CD8-positive, alpha-beta memory T cell (primary cell): ENCODE results near the gene RFTN1. TPM values are rescaled to one million over a fixed set of nuclear protein-coding genes. Genes with fewer than 3 reads are reported as not detected.
A peak's percentile ranks its signal among the peaks of the same experiment; 100 is the strongest.

Experiments used
- CTCF ChIA-PET: fragments of 350-600 bp; sonication (Branson Sonifier 250); formaldehyde crosslinking; loops from one replicate; lab custom pipeline; 2021; ENCODE audit warnings: antibody characterized with exemption; lab: Charles Lee
- POLR2A ChIA-PET: fragments of 350-600 bp; sonication (Branson Sonifier 250); formaldehyde crosslinking; loops from one replicate; lab custom pipeline; 2021; ENCODE audit warnings: antibody characterized with exemption; lab: Charles Lee
- DNase-seq, 5 donors: peaks; one replicate each; pipeline versions ENCODE4 v3.0.0 to v3.0.0-alpha.2; 2020 to 2022; ENCODE audit warnings: mixed read lengths in 1 of 5
- H3K27ac ChIP-seq: one replicate; pipeline ENCODE4 v1.7.0; 2013; ENCODE audit warnings: low read depth, mild to moderate bottlenecking, low read length, moderate library complexity
- H3K27me3 ChIP-seq: 2 replicates; pipeline ENCODE4 v1.7.0; 2013; ENCODE audit warnings: low read length, mild to moderate bottlenecking; ENCODE audit not compliant: insufficient read depth, poor library complexity, severe bottlenecking
- H3K36me3 ChIP-seq: 2 replicates; pipeline ENCODE4 v1.7.0; 2013; ENCODE audit warnings: mild to moderate bottlenecking, low read length, moderate library complexity; ENCODE audit not compliant: insufficient read depth
- H3K4me1 ChIP-seq: 2 replicates; pipeline ENCODE4 v1.7.0; 2013; ENCODE audit warnings: mild to moderate bottlenecking, low read length, moderate library complexity; ENCODE audit not compliant: insufficient read depth
- H3K4me3 ChIP-seq: 2 replicates; pipeline ENCODE4 v1.7.0; 2013; ENCODE audit warnings: mild to moderate bottlenecking, low read length
- H3K9me3 ChIP-seq: 2 replicates; pipeline ENCODE4 v1.7.0; 2013; ENCODE audit warnings: mild to moderate bottlenecking, low read length
- H3K27ac Mint-ChIP-seq, 8 donors: one replicate each; pipeline ENCODE4 v1.8.0; 2020 to 2021; ENCODE audit warnings: mixed read lengths in 8 of 8, mild to moderate bottlenecking in 6 of 8, inconsistent platforms in 3 of 8, moderate library complexity in 3 of 8
- H3K27me3 Mint-ChIP-seq, 2 donors: one replicate each; pipeline ENCODE4 v1.8.0; 2020 to 2021; ENCODE audit warnings: mixed read lengths in 2 of 2, mild to moderate bottlenecking in 1 of 2, moderate library complexity in 1 of 2
- H3K36me3 Mint-ChIP-seq, 3 donors: one replicate each; pipeline ENCODE4 v1.8.0; 2020 to 2021; ENCODE audit warnings: mixed read lengths in 3 of 3, inconsistent platforms in 1 of 3, mild to moderate bottlenecking in 1 of 3
- H3K4me1 Mint-ChIP-seq, 3 donors: one replicate each; pipeline ENCODE4 v1.8.0; 2020 to 2021; ENCODE audit warnings: mixed read lengths in 3 of 3, inconsistent platforms in 1 of 3, mild to moderate bottlenecking in 1 of 3
- H3K4me3 Mint-ChIP-seq, 7 donors: one replicate each; pipeline ENCODE4 v1.8.0; 2020 to 2021; ENCODE audit warnings: mixed read lengths in 7 of 7, mild to moderate bottlenecking in 6 of 7, moderate library complexity in 4 of 7, inconsistent platforms in 2 of 7
- H3K9me3 Mint-ChIP-seq, 5 donors: one replicate each; pipeline ENCODE4 v1.8.0; 2020 to 2022; ENCODE audit warnings: mixed read lengths in 5 of 5, mild to moderate bottlenecking in 3 of 5, moderate library complexity in 2 of 5, inconsistent platforms in 1 of 5
- polyA plus RNA-seq: library from polyadenylated mRNA; unstranded; fragments of 300-500 nt; fragmentation: Illumina TruSeq; gene quantifications from one replicate; pipeline ENCODE4 v1.2.3, GENCODE V29; 2021
- total RNA-seq, 2 experiments: library from RNA; stranded (reverse); gene quantifications; one replicate each; pipeline ENCODE4 v1.2.3, GENCODE V29; 2021

Gene RFTN1
- total and polyA plus RNA-seq, 3 experiments from 2014 or later: 87.4 to 126 (median 125) TPM

DNA sequence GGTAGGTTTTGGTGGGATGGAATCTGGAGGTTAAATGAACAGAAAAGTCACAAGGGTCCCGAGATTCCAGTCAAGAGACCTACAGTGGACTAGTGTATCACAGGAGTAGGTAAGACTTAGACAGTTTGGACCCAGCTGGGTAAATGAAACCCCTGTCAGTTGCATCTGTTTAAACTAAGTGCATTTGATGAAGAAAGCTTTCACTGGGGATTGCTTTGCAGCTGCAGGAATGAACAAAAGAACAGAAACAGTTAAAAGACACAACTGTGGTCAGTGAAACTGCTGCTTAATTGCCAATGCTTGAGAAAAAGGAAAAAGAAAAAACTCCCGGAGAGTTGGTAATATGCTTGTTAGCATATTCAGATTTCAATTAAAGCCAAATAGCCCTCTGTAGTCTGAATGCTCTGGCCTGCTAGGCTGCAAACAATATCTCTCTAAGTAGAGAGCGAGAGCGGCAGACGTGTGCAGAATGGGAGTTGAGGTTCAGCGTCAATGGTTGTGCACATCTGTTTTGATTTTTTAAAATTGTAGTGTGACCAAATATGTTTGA is 211.3 kb downstream of the RFTN1 start:
- H3K4me1 ChIP-seq: peaks cover 99% of the 10 kb centered on the region
- H3K4me1 Mint-ChIP-seq: peaks cover 93 to 99% (median 98%) of the 10 kb centered on the region in 3 donors
- ChIA-PET POLR2A (interaction anchor here (0.5 to 2.6 kb wide), 5 partner anchors 10 to 239 kb away, joined by 5 to 17 read pairs (median 12); no protein-coding TSS in a partner anchor), CTCF (interaction anchor here (6.1 to 6.8 kb wide), 3 partner anchors 12 to 18 kb away, joined by 48 to 77 read pairs (median 57); no protein-coding TSS in a partner anchor)
- H3K36me3 Mint-ChIP-seq: peaks cover 28 to 78% (median 46%) of the 10 kb centered on the region in 3 donors
- no peaks in the 10 kb centered on the region for H3K9me3 ChIP-seq
- H3K27me3 ChIP-seq: no peaks in the 10 kb centered on the region
- peaks cover 35% of the 10 kb centered on the region for H3K36me3 ChIP-seq
- H3K4me3 Mint-ChIP-seq: peak overlapping the region; percentile 84 to 93 (median 88)
- H3K4me3 ChIP-seq: peak overlapping the region; percentile 40
- no peak overlapping the region for H3K27ac ChIP-seq
- peak overlapping the region; percentile 86 to 98 (median 95) for H3K27ac Mint-ChIP-seq
- peaks cover 0 to 2% (median 0%) of the 10 kb centered on the region in 5 donors for H3K9me3 Mint-ChIP-seq
- no peak for DNase-seq
- H3K27me3 Mint-ChIP-seq: no peaks in the 10 kb centered on the region

DNA sequence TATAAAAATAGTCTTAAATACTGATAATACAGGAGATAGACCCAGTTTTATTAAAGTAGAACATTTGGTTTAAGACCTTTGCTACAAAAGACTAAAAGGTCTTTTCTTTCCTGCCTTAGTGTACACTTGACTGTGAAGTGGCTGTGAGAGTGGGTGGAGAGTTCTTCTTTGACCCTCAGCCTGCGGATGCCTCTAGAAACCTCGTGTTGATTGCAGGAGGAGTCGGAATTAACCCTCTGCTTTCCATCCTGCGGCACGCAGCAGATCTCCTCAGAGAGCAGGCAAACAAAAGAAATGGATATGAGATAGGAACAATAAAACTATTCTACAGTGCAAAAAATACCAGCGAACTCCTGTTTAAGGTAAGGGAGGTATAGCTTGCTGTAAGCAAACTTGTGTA is 212.0 kb downstream of the RFTN1 start:
- CTCF ChIA-PET: interaction anchor here (1.7 to 6.8 kb wide), 5 partner anchors 11 to 34 kb away, joined by 5 to 77 read pairs (median 48); no protein-coding TSS in a partner anchor
- no peaks in the 10 kb centered on the region for H3K27me3 ChIP-seq
- peaks cover 0 to 3% (median 0%) of the 10 kb centered on the region in 5 donors for H3K9me3 Mint-ChIP-seq
- H3K27ac Mint-ChIP-seq: peak overlapping the region; percentile 86 to 98 (median 95)
- H3K4me1 Mint-ChIP-seq: peaks cover 91 to 99% (median 98%) of the 10 kb centered on the region in 3 donors
- H3K36me3 Mint-ChIP-seq: peaks cover 32 to 78% (median 46%) of the 10 kb centered on the region in 3 donors
- no peaks in the 10 kb centered on the region for H3K27me3 Mint-ChIP-seq
- peak overlapping the region; percentile 40 for H3K4me3 ChIP-seq
- peak overlapping the region; percentile 84 to 93 (median 88) for H3K4me3 Mint-ChIP-seq
- peaks cover 99% of the 10 kb centered on the region for H3K4me1 ChIP-seq
- no peak for DNase-seq
- H3K9me3 ChIP-seq: no peaks in the 10 kb centered on the region
- POLR2A ChIA-PET: interaction anchor here (0.6 to 2.6 kb wide), 12 partner anchors 10 to 1441 kb away, joined by 3 to 17 read pairs (median 7); partner anchors contain the start of genes DPH3, OXNAD1 and TBC1D5
- H3K27ac ChIP-seq: peak overlapping the region; percentile 34
- H3K36me3 ChIP-seq: peaks cover 35% of the 10 kb centered on the region

DNA sequence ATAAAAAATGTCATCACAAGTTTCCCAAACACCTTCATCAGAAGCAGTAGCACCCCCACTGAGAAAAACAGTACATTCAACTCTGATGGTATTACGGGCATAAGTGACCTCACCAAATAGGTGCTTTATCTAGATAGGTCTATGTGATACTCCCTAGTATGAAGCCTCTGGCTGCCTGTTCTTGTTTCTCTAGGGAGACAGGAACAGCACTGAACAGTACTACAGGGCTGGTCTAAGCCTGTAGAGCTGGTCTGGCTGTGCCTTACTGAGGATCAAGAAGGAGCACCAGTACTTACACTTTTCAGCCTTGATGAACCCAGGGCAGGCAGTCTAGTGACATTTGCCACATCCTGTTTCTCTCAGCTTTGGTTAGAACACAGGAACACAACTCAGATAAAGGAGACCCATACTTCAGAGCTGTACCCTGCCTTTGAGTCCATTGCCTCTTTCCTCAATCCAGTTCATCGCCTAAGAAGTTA is 212.6 kb downstream of the RFTN1 start:
- peaks cover 35% of the 10 kb centered on the region for H3K36me3 ChIP-seq
- Mint-ChIP-seq H3K27ac (peak overlapping the region; percentile 86 to 98 (median 95)), H3K9me3 (peaks cover 0 to 3% (median 0%) of the 10 kb centered on the region in 5 donors), H3K4me3 (peak overlapping the region; percentile 84 to 93 (median 88)), H3K4me1 (peaks cover 91 to 99% (median 98%) of the 10 kb centered on the region in 3 donors), H3K36me3 (peaks cover 38 to 79% (median 49%) of the 10 kb centered on the region in 3 donors), H3K27me3 (no peaks in the 10 kb centered on the region)
- ChIA-PET POLR2A (interaction anchor here (0.6 to 2.6 kb wide), 12 partner anchors 10 to 1171 kb away, joined by 3 to 17 read pairs (median 7); partner anchors contain the start of genes DPH3 and OXNAD1), CTCF (interaction anchor here (0.8 to 6.8 kb wide), 6 partner anchors 11 to 229 kb away, joined by 3 to 77 read pairs (median 28); no protein-coding TSS in a partner anchor)
- no peaks in the 10 kb centered on the region for H3K27me3 ChIP-seq
- peak; percentile 19 to 83 (median 75) for DNase-seq
- H3K4me1 ChIP-seq: peaks cover 99% of the 10 kb centered on the region
- no peaks in the 10 kb centered on the region for H3K9me3 ChIP-seq
- peak overlapping the region; percentile 40 for H3K4me3 ChIP-seq
- H3K27ac ChIP-seq: peak overlapping the region; percentile 34

GRCh38 chr3:16300307-16300706 is 213.2 kb downstream of the RFTN1 start:
- peak overlapping the region; percentile 34 for H3K27ac ChIP-seq
- H3K4me3 ChIP-seq: peak overlapping the region; percentile 40
- peaks cover 99% of the 10 kb centered on the region for H3K4me1 ChIP-seq
- Mint-ChIP-seq H3K36me3 (peaks cover 44 to 79% (median 50%) of the 10 kb centered on the region in 3 donors), H3K27me3 (no peaks in the 10 kb centered on the region), H3K4me3 (peak overlapping the region; percentile 84 to 93 (median 88)), H3K9me3 (peaks cover 0 to 3% (median 0%) of the 10 kb centered on the region in 5 donors), H3K4me1 (peaks cover 91 to 99% (median 98%) of the 10 kb centered on the region in 3 donors), H3K27ac (peak overlapping the region; percentile 86 to 98 (median 95))
- H3K36me3 ChIP-seq: peaks cover 35% of the 10 kb centered on the region
- H3K27me3 ChIP-seq: no peaks in the 10 kb centered on the region
- ChIA-PET POLR2A (interaction anchor here (0.9 to 2.6 kb wide), 10 partner anchors 12 to 212 kb away, joined by 3 to 17 read pairs (median 8); partner anchors contain the start of genes DPH3 and OXNAD1), CTCF (interaction anchor here (0.8 to 6.8 kb wide), 6 partner anchors 10 to 229 kb away, joined by 3 to 77 read pairs (median 28); no protein-coding TSS in a partner anchor)
- no peaks in the 10 kb centered on the region for H3K9me3 ChIP-seq
- DNase-seq: peak in 1 of 5 donors; percentile 52

- H3K36me3 Mint-ChIP-seq: peaks cover 46 to 76% (median 47%) of the 10 kb centered on the region in 3 donors
- H3K27me3 Mint-ChIP-seq: no peaks in the 10 kb centered on the region
- no peaks in the 10 kb centered on the region for H3K27me3 ChIP-seq
- peak overlapping the region; percentile 86 to 98 (median 95) for H3K27ac Mint-ChIP-seq
- H3K9me3 Mint-ChIP-seq: peaks cover 0 to 3% (median 0%) of the 10 kb centered on the region in 5 donors
- no peak for DNase-seq
- H3K4me3 Mint-ChIP-seq: peak overlapping the region; percentile 84 to 93 (median 88)
- H3K9me3 ChIP-seq: no peaks in the 10 kb centered on the region
- H3K27ac ChIP-seq: no peak overlapping the region
- POLR2A ChIA-PET: interaction anchor here (1.9 to 2.6 kb wide), 5 partner anchors 12 to 38 kb away, joined by 8 to 17 read pairs (median 12); no protein-coding TSS in a partner anchor
- peaks cover 90 to 99% (median 98%) of the 10 kb centered on the region in 3 donors for H3K4me1 Mint-ChIP-seq
- H3K36me3 ChIP-seq: peaks cover 33% of the 10 kb centered on the region
- CTCF ChIA-PET: interaction anchor here (1.9 to 6.8 kb wide), 4 partner anchors 9 to 20 kb away, joined by 8 to 77 read pairs (median 52); no protein-coding TSS in a partner anchor
- no peak overlapping the region for H3K4me3 ChIP-seq
- peaks cover 98% of the 10 kb centered on the region for H3K4me1 ChIP-seq
Measured at GRCh38 chr3:16299746-16300145, 213.8 kb downstream of the RFTN1 start.

GRCh38 chr3:16298891-16299290 is 214.6 kb downstream of the RFTN1 start:
- Histone ChIP-seq H3K9me3 (no peaks in the 10 kb centered on the region), H3K27ac (no peak overlapping the region), H3K27me3 (no peaks in the 10 kb centered on the region), H3K4me3 (peak overlapping the region; percentile 3), H3K36me3 (peaks cover 35% of the 10 kb centered on the region), H3K4me1 (peaks cover 98% of the 10 kb centered on the region)
- ChIA-PET POLR2A (interaction anchor here (0.7 kb wide), 1 partner anchor 15 kb away, joined by 3 read pairs; no protein-coding TSS in a partner anchor), CTCF (interaction anchor here (1.3 to 1.5 kb wide), 2 partner anchors 18 to 21 kb away, joined by 4 to 5 read pairs; no protein-coding TSS in a partner anchor)
- DNase-seq: no peak
- Mint-ChIP-seq H3K27ac (peak overlapping the region; percentile 74 to 98 (median 89)), H3K9me3 (peaks cover 0 to 4% (median 1%) of the 10 kb centered on the region in 5 donors), H3K4me3 (peak overlapping the region in 6 of 7 donors; percentile 24 to 93 (median 73)), H3K36me3 (peaks cover 41 to 71% (median 45%) of the 10 kb centered on the region in 3 donors), H3K27me3 (no peaks in the 10 kb centered on the region), H3K4me1 (peaks cover 87 to 98% (median 96%) of the 10 kb centered on the region in 3 donors)
